Sciatic nerve (tissue), 2 donors: ENCODE measurements around the gene PPP3R2. TPM values are rescaled to one million over a fixed set of nuclear protein-coding genes. Genes with fewer than 3 reads are reported as not detected.
"Not testable (repeated sequence)": the region's sequence is repeated elsewhere in the genome, so short reads cannot be mapped to it uniquely, and the experiment has no call there.

Experiments used
- ATAC-seq: fragments of 200-7000 bp; cut with Tn5 transposase; one replicate; pipeline ENCODE4 v1.9.1; 2020; ENCODE audit warnings: mild to moderate bottlenecking, moderate library complexity
- DNase-seq: peaks from one replicate; pipeline ENCODE4 v3.0.0-alpha.2; 2020; ENCODE audit warnings: low spot score
- intact Hi-C: fragments of 100-400 bp; cut with DNase I; formaldehyde crosslinking; loops from one replicate; pipeline ENCODE4 v1.14.2; 2022
- total RNA-seq: library from RNA; stranded (reverse); fragmentation: NEBNext Ultra II Directional; extraction: Animal tissue kit (Norgen Biotek cat#: 25700); gene quantifications from one replicate; pipeline ENCODE4 v1.2.1, GENCODE V29; 2021
- donor health status: DM: no; HTN: no; CAD: no.
- donor health status: DM: no; HTN: no; CAD: no.

The PPP3R2 gene
- total RNA-seq, 1 donor from 2014 or later = not detected

DNA sequence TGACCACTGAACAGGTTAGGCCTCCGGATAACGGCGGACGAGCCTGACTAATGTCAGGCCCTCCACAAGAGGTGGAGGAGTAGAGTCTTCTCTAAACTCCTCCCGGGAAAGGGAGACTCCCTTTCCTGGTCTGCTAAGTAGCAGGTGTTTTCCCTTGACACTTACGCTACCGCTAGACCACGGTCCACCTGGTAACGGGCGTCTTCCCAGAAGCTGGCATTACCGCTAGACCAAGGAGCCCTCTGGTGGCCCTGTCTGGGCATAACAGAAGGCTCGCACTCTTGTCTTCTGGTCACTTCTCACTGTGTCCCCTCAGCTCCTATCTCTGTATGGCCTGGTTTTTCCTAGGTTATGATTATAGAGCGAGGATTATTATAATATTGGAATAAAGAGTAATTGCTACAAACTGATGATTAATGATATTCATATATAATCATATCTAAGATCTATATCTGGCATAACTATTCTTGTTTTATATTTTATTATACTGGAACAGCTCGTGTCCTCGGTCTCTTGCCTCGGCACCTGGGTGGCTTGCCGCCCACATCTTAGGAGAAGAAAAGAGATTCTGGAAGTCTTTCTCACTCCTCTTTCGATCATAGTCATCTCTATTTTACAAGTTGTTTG, 45.2 kb downstream of the PPP3R2 start:
- intact Hi-C loops, DNase-seq, ATAC-seq: not testable (repeated sequence)

DNA sequence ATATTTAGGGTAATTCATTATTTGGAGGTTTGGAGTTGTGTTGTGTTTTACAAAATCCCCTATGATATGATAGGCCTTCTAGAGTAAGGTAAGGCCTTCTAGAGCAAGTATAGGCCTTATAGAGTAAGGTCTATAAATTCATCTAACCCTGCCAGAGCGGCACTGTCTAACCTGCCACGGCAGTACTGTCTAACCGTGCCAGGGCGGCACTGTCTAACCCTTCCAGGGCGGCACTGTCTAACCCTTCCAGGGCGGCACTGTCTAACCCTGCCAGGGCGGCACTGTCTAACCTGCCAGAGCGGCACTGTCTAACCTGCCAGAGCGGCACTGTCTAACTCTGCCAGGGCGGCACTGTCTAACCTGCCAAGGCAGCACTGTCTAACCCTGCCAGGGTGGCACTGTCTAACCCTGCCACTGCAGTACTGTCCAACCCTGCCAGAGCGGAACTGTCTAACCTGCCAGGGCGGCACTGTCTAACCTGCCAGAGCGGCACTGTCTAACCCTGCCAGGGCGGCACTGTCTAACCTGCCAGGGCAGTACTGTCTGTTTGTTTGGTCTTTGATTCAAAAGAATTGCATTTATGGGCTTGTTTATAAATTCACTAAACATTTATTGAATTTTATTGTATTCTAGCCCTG, 51.6 kb downstream of the PPP3R2 start:
- ATAC-seq (no peak), DNase-seq (no peak)
- intact Hi-C loops = no loop called here

Other genes starting within 250 kb of the PPP3R2 start
- gene BAAT, start 210.0 kb downstream of the PPP3R2 start, total RNA-seq = not detected
- 11.3 TPM for gene MRPL50, start 196.4 kb downstream of the PPP3R2 start, total RNA-seq
- gene ZNF189, start 196.1 kb downstream of the PPP3R2 start, total RNA-seq = 31.1 TPM
- not detected for gene ALDOB, start 159.2 kb downstream of the PPP3R2 start, total RNA-seq
- gene RNF20, start 61.1 kb downstream of the PPP3R2 start, total RNA-seq = 59.2 TPM
- gene GRIN3A, start 143.7 kb upstream of the PPP3R2 start, total RNA-seq = 0.13 TPM